PC-9 (cell line): ENCODE measurements around the gene RPL23.

Experiments used
- EZH2 ChIP-seq: fragments of 200-600 bp; sonication (generic); IDR thresholded peaks from 2 replicates; pipeline ENCODE4 v1.8.0; 2017; ENCODE audit warnings: antibody characterized with exemption, low read depth
- TF ChIP-seq, protein P1 (sequence below): fragments of 200-600 bp; sonication (generic); conservative IDR thresholded peaks from 2 replicates; pipeline ENCODE4 v1.6.1; 2017; ENCODE audit warnings: mixed run types, antibody characterized with exemption, mild to moderate bottlenecking, moderate library complexity

- TF ChIP-seq, protein P1, sequence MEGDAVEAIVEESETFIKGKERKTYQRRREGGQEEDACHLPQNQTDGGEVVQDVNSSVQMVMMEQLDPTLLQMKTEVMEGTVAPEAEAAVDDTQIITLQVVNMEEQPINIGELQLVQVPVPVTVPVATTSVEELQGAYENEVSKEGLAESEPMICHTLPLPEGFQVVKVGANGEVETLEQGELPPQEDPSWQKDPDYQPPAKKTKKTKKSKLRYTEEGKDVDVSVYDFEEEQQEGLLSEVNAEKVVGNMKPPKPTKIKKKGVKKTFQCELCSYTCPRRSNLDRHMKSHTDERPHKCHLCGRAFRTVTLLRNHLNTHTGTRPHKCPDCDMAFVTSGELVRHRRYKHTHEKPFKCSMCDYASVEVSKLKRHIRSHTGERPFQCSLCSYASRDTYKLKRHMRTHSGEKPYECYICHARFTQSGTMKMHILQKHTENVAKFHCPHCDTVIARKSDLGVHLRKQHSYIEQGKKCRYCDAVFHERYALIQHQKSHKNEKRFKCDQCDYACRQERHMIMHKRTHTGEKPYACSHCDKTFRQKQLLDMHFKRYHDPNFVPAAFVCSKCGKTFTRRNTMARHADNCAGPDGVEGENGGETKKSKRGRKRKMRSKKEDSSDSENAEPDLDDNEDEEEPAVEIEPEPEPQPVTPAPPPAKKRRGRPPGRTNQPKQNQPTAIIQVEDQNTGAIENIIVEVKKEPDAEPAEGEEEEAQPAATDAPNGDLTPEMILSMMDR, result peak; percentile 43; the same call in 1 of the 2 replicates
- TF ChIP-seq EZH2, result no peak
These were observed 37.8 kb downstream of the RPL23 start for GRCh38 chr17:38815576-38816193.
